H1 (cell line): ENCODE data around the gene AGO3. TPM values are rescaled to one million over a fixed set of nuclear protein-coding genes. Genes with fewer than 3 reads are reported as not detected.

Experiments used
- CTCF ChIA-PET: fragments of 300-600 bp; sonication (Branson Sonifier 250); formaldehyde crosslinking; loops from one replicate; lab custom pipeline; 2021; ENCODE audit not compliant: partially characterized antibody; lab: Charles Lee
- POLR2A ChIA-PET: fragments of 300-600 bp; sonication (Branson Sonifier 250); formaldehyde crosslinking; loops from one replicate; lab custom pipeline; 2021; ENCODE audit warnings: inconsistent platforms; ENCODE audit not compliant: partially characterized antibody; lab: Charles Lee
- DNase-seq, 2 experiments: peaks; one replicate each; pipeline versions ENCODE4 v3.0.0 to v3.0.0-alpha.2; 2010 to 2022; ENCODE audit warnings: low spot score in 2 of 2, low read depth in 1 of 2, mixed read lengths in 1 of 2
- FAIRE-seq: peaks from 2 replicates; lab custom pipeline; 2011; peaks lifted over from hg19 to GRCh38; lab: Jason Lieb, UNC
- H2AFZ ChIP-seq: 2 replicates; pipeline ENCODE4 v1.8.1; 2012; ENCODE audit warnings: low read length, inconsistent platforms
- H2AK5ac ChIP-seq: 2 replicates; pipeline ENCODE4 v1.6.1; 2013; ENCODE audit warnings: low read depth, low read length
- H2BK120ac ChIP-seq: replicated peaks from 2 replicates; pipeline ENCODE3; 2013; ENCODE audit warnings: low read depth, low read length, inconsistent platforms
- H2BK12ac ChIP-seq: 2 replicates; pipeline ENCODE4 v1.6.1; 2013; ENCODE audit warnings: low read depth, low read length
- H2BK15ac ChIP-seq: 2 replicates; pipeline ENCODE4 v1.6.1; 2013; ENCODE audit warnings: low read length
- H2BK20ac ChIP-seq: 2 replicates; pipeline ENCODE4 v1.6.1; 2013; ENCODE audit warnings: low read length
- H2BK5ac ChIP-seq: 2 replicates; pipeline ENCODE4 v1.6.1; 2013; ENCODE audit warnings: low read depth, low read length
- H3K14ac ChIP-seq: 2 replicates; pipeline ENCODE4 v1.6.1; 2013; ENCODE audit warnings: inconsistent platforms; ENCODE audit not compliant: insufficient read length
- H3K18ac ChIP-seq: 2 replicates; pipeline ENCODE4 v1.6.1; 2013; ENCODE audit warnings: low read length; ENCODE audit errors: extremely low read depth
- H3K23ac ChIP-seq: 2 replicates; pipeline ENCODE4 v1.6.1; 2013; ENCODE audit warnings: inconsistent platforms; ENCODE audit not compliant: insufficient read length
- H3K23me2 ChIP-seq: 2 replicates; pipeline ENCODE4 v1.6.1; 2013; ENCODE audit warnings: low read depth, low read length
- H3K27ac ChIP-seq: 2 replicates; pipeline ENCODE4 v1.6.1; 2011; ENCODE audit warnings: low read depth, low read length, inconsistent platforms
- H3K27me3 ChIP-seq, 4 experiments: replicated peaks in 1 of 4; 1 replicate in 1 of 4; 2 replicates in 3 of 4; pipeline versions ENCODE4 v1.6.1 to v1.8.1; 2011 to 2013; ENCODE audit warnings: low read length in 3 of 4, mild to moderate bottlenecking in 3 of 4, inconsistent platforms in 2 of 4, mixed read lengths in 2 of 4, moderate library complexity in 1 of 4; ENCODE audit not compliant: control insufficient read depth in 3 of 4, insufficient read depth in 3 of 4; ENCODE audit errors: extremely low read depth in 1 of 4
- H3K36me3 ChIP-seq, 4 experiments: 2 replicates each; pipeline versions ENCODE4 v1.6.1 to v1.8.1; 2011 to 2013; ENCODE audit warnings: mild to moderate bottlenecking in 4 of 4, low read length in 3 of 4, moderate library complexity in 2 of 4, control low read depth in 1 of 4, inconsistent platforms in 1 of 4; ENCODE audit not compliant: insufficient read depth in 4 of 4, control insufficient read depth in 2 of 4
- H3K4ac ChIP-seq: replicated peaks from 2 replicates; pipeline ENCODE3; 2013; ENCODE audit warnings: low read length, low read depth, mixed read lengths, inconsistent platforms; ENCODE audit not compliant: insufficient read length
- H3K4me1 ChIP-seq, 4 experiments: replicated peaks in 1 of 4; 1 replicate in 1 of 4; 2 replicates in 3 of 4; pipeline versions ENCODE4 v1.6.1 to v1.8.1; 2011 to 2013; ENCODE audit warnings: low read length in 3 of 4, inconsistent platforms in 2 of 4, mixed read lengths in 1 of 4; ENCODE audit not compliant: insufficient read depth in 4 of 4, control insufficient read depth in 3 of 4
- H3K4me2 ChIP-seq, 2 experiments: 2 replicates each; pipeline versions ENCODE4 v1.6.1 to v1.8.1; 2011 to 2013; ENCODE audit warnings: low read depth in 2 of 2, low read length in 2 of 2, control low read depth in 1 of 2, inconsistent platforms in 1 of 2, mild to moderate bottlenecking in 1 of 2; ENCODE audit not compliant: insufficient read depth in 1 of 2
- H3K4me3 ChIP-seq, 4 experiments: fragments of 200-600, 300-600 bp in 1 of 4; sonication (generic), shearing (Covaris generic), sonication (Bioruptor Twin) in 1 of 4; 2 replicates each; pipeline versions ENCODE4 v1.5.1 to v1.8.1; 2011 to 2016; ENCODE audit warnings: low read length in 4 of 4, low read depth in 3 of 4, control low read depth in 2 of 4, inconsistent platforms in 2 of 4, mild to moderate bottlenecking in 2 of 4, mixed read lengths in 1 of 4, moderate library complexity in 1 of 4; ENCODE audit not compliant: insufficient read depth in 2 of 4; ENCODE audit errors: extremely low read depth in 1 of 4
- H3K56ac ChIP-seq: replicated peaks from 2 replicates; pipeline ENCODE3; 2013; ENCODE audit warnings: low read depth, mild to moderate bottlenecking, mixed read lengths, low read length, inconsistent platforms; ENCODE audit not compliant: insufficient read length
- H3K79me1 ChIP-seq: 2 replicates; pipeline ENCODE4 v1.6.1; 2013; ENCODE audit warnings: low read depth, low read length, control low read depth
- H3K79me2 ChIP-seq, 2 experiments: 2 replicates each; pipeline versions ENCODE4 v1.6.1 to v1.8.1; 2012 to 2013; ENCODE audit warnings: low read length in 2 of 2, mild to moderate bottlenecking in 2 of 2, inconsistent platforms in 1 of 2; ENCODE audit not compliant: insufficient read depth in 2 of 2, control insufficient read depth in 1 of 2
- H3K9ac ChIP-seq, 4 experiments: replicated peaks in 1 of 4; 1 replicate in 1 of 4; 2 replicates in 3 of 4; pipeline versions ENCODE4 v1.6.1 to v1.8.1; 2011 to 2013; ENCODE audit warnings: low read depth in 3 of 4, low read length in 3 of 4, control low read depth in 2 of 4, mild to moderate bottlenecking in 2 of 4, moderate library complexity in 2 of 4, inconsistent platforms in 1 of 4; ENCODE audit errors: extremely low read depth in 1 of 4
- H3K9me3 ChIP-seq, 2 experiments: 2 replicates each; pipeline versions ENCODE4 v1.6.1 to v1.8.1; 2012 to 2013; ENCODE audit warnings: mild to moderate bottlenecking in 2 of 2, moderate library complexity in 2 of 2, control low read depth in 1 of 2, inconsistent platforms in 1 of 2, low read depth in 1 of 2, low read length in 1 of 2, mixed read lengths in 1 of 2; ENCODE audit not compliant: insufficient read depth in 2 of 2
- H4K20me1 ChIP-seq, 2 experiments: replicated peaks in 1 of 2; 2 replicates each; pipeline versions ENCODE3 to v1.8.1; 2011 to 2013; ENCODE audit warnings: inconsistent platforms in 2 of 2, low read length in 2 of 2, mild to moderate bottlenecking in 1 of 2; ENCODE audit not compliant: insufficient read depth in 2 of 2, control insufficient read depth in 1 of 2
- H4K5ac ChIP-seq: 2 replicates; pipeline ENCODE4 v1.6.1; 2013; ENCODE audit warnings: low read length, low read depth, mixed read lengths, inconsistent platforms; ENCODE audit not compliant: insufficient read length
- H4K8ac ChIP-seq: 2 replicates; pipeline ENCODE4 v1.8.0; 2013; ENCODE audit warnings: mild to moderate bottlenecking, moderate library complexity, low read length, inconsistent platforms; ENCODE audit not compliant: insufficient read depth; ENCODE audit errors: extremely low read depth
- H4K91ac ChIP-seq: replicated peaks from 2 replicates; pipeline ENCODE3; 2013; ENCODE audit warnings: low read length, mixed read lengths, inconsistent platforms; ENCODE audit not compliant: insufficient read length
- CEBPB ChIP-seq: IDR thresholded peaks from 2 replicates; pipeline ENCODE4 v1.6.1; 2012; ENCODE audit warnings: low read depth, low read length
- JUN ChIP-seq: IDR thresholded peaks from 2 replicates; pipeline ENCODE4 v1.6.1; 2011; ENCODE audit warnings: low read depth, mild to moderate bottlenecking, improper control_type of control experiment, low read length
- SIN3A ChIP-seq, 2 experiments: IDR thresholded peaks in 1 of 2; conservative IDR thresholded peaks in 1 of 2; 2 replicates each; pipeline ENCODE4 v1.6.1; 2011 to 2012; ENCODE audit warnings: low read length in 2 of 2, improper control_type of control experiment in 1 of 2, low read depth in 1 of 2, mild to moderate bottlenecking in 1 of 2
- WGBS, 2 experiments: shearing (Covaris generic) in 1 of 2; methylation state at CpG; one replicate each; pipeline versions ENCODE4 v1.1.6 to v1.1.7; 2013 to 2015; ENCODE audit warnings: low lambda C conversion rate in 2 of 2, mixed read lengths in 2 of 2, inconsistent platforms in 1 of 2, low coverage in 1 of 2, missing lambda C conversion rate in 1 of 2; ENCODE audit not compliant: insufficient replicate concordance in 2 of 2, insufficient coverage in 1 of 2, insufficient read length in 1 of 2; ENCODE audit errors: extremely low coverage in 1 of 2, missing lambda C conversion rate in 1 of 2; 5-methylcytosine and 5-hydroxymethylcytosine counted together
- polyA plus RNA-seq, 7 experiments: library from polyadenylated mRNA; depleted of rRNA in 3 of 7; stranded (reverse) in 5 of 7; unstranded in 2 of 7; fragments of >200 nt in 5 of 7; fragments of 200-250 nt in 2 of 7; gene quantifications; 1 replicate in 5 of 7; 2 replicates in 1 of 7; 4 replicates in 1 of 7; pipeline versions ENCODE4 v1.2.1 to v1.2.3, GENCODE V29; 2011 to 2013; ENCODE audit warnings: missing spikeins in 2 of 7, mixed read lengths in 2 of 7
- total RNA-seq: library from RNA; stranded (reverse); fragmentation: NEBNext Ultra II Directional; extraction: Animal tissue kit (Norgen Biotek cat#: 25700); gene quantifications from 2 replicates; pipeline ENCODE4 v1.2.1, GENCODE V29; 2021

Gene AGO3
- total and polyA plus RNA-seq, 2 of the 8 experiments (the other 6 are each of a cell fraction or from before 2014, with no cell fraction given) = 10.7 to 26.4 TPM

DNA sequence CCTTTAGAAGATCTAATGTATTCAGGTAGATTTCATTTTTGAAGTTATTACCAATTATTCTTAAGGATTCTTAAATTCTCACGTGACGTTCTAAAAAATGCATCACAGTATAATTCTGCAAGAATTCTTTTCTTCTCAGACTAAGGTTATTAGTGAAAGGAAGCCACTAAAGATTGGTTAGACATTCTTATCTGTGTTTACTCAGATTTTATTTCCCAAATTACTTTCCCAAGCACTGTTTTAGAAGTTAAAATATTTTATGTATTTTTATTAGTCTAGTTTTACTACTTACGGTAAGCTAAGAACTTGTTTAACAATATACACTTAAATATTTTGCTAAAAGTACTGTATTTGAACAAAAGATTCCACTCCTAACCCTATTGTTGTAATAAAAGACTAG, 28.4 kb downstream of the AGO3 start:
- Histone ChIP-seq H3K14ac (no peak overlapping the region), H3K9ac (no peak overlapping the region), H3K79me2 (0 out of 4 replicates have a peak, but pooled peaks cover 0 to 4% of the 10 kb centered on the region in 2 experiments), H3K79me1 (no peaks in the 10 kb centered on the region), H3K4me1 (no peaks in the 10 kb centered on the region), H3K56ac (no peak overlapping the region), H3K4me2 (no peak overlapping the region), H3K36me3 (no peaks in the 10 kb centered on the region), H2BK120ac (no peak overlapping the region), H4K20me1 (no peaks in the 10 kb centered on the region), H3K23ac (no peak overlapping the region), H2AK5ac (no peak overlapping the region), H3K4ac (no peak overlapping the region), H3K27me3 (no peaks in the 10 kb centered on the region), H3K23me2 (no peaks in the 10 kb centered on the region), H3K27ac (no peak overlapping the region), H2BK15ac (no peak overlapping the region), H2BK5ac (no peak overlapping the region), H3K4me3 (no peak overlapping the region), H2BK12ac (no peak overlapping the region), H3K18ac (no peak overlapping the region), H2AFZ (no peak overlapping the region), H4K5ac (no peak overlapping the region), H2BK20ac (no peak overlapping the region), H4K91ac (no peak overlapping the region), H4K8ac (no peak overlapping the region), H3K9me3 (no peaks in the 10 kb centered on the region)
- DNase-seq (no peak), FAIRE-seq (no peak)
- POLR2A ChIA-PET = no interaction called here
- CTCF ChIA-PET = no interaction called here
- TF ChIP-seq SIN3A (conservative IDR thresholded peaks at IDR 0.05 in 1 of 2, IDR thresholded peaks at IDR 0.05 in 1 of 2; ENCODE audit: low read depth in 1 of 2, low read length in 2 of 2) (no peak), JUN (no peak), CEBPB (no peak)
- 94% methylated on average over 3 of the region's 3 CpGs; no CpG with 5 or more reads in 1 of the 2 experiments for WGBS, 2 experiments
